Measurements from ENCODE around the gene HOTAIR. TPM values are rescaled to one million over a fixed set of nuclear protein-coding genes. Genes with fewer than 3 reads are reported as not detected.

Gene HOTAIR
- polyA plus RNA-seq, 1 donor from 2014 or later: not detected

GRCh38 chr12:53963434-53964314 is 11.1 kb downstream of the HOTAIR start:
- Mint-ChIP-seq H3K4me1 (peaks cover 12 to 31% (median 13%) of the 10 kb centered on the region in 3 donors), H3K4me3 (peak overlapping the region in 3 of 4 donors; percentile 49 to 63 (median 59)), H3K36me3 (peaks cover 2% of the 10 kb centered on the region), H3K27me3 (peaks cover 90% of the 10 kb centered on the region), H3K9me3 (peaks cover 0 to 11% (median 0%) of the 10 kb centered on the region in 3 donors), H3K27ac (peak overlapping the region in 2 of 3 donors; percentile 48 to 87)

GRCh38 chr12:53963005-53963404 is 11.7 kb downstream of the HOTAIR start:
- peak overlapping the region in 2 of 3 donors; percentile 3 to 87 for H3K27ac Mint-ChIP-seq
- H3K27me3 Mint-ChIP-seq: peaks cover 91% of the 10 kb centered on the region
- H3K4me3 Mint-ChIP-seq: peak overlapping the region in 2 of 4 donors; percentile 46 to 84
- H3K36me3 Mint-ChIP-seq: peaks cover 2% of the 10 kb centered on the region
- H3K9me3 Mint-ChIP-seq: peaks cover 0 to 11% (median 0%) of the 10 kb centered on the region in 3 donors
- H3K4me1 Mint-ChIP-seq: peaks cover 12 to 31% (median 13%) of the 10 kb centered on the region in 3 donors

GRCh38 chr12:53961025-53961761 is 13.6 kb downstream of the HOTAIR start:
- Mint-ChIP-seq H3K27ac (peak overlapping the region; percentile 74 to 87 (median 78)), H3K27me3 (peaks cover 92% of the 10 kb centered on the region), H3K4me3 (peak overlapping the region in 3 of 4 donors; percentile 4 to 46 (median 17)), H3K36me3 (no peaks in the 10 kb centered on the region), H3K4me1 (peaks cover 16 to 26% (median 19%) of the 10 kb centered on the region in 3 donors), H3K9me3 (peaks cover 0 to 14% (median 0%) of the 10 kb centered on the region in 3 donors)

GRCh38 chr12:53960187-53961024 is 14.3 kb downstream of the HOTAIR start:
- H3K4me3 Mint-ChIP-seq: peak overlapping the region in 3 of 4 donors; percentile 4 to 74 (median 17)
- H3K27me3 Mint-ChIP-seq: peaks cover 90% of the 10 kb centered on the region
- H3K27ac Mint-ChIP-seq: peak overlapping the region; percentile 49 to 87 (median 83)
- H3K9me3 Mint-ChIP-seq: peaks cover 0 to 10% (median 0%) of the 10 kb centered on the region in 3 donors
- no peaks in the 10 kb centered on the region for H3K36me3 Mint-ChIP-seq
- peaks cover 15 to 20% (median 18%) of the 10 kb centered on the region in 3 donors for H3K4me1 Mint-ChIP-seq

- peak overlapping the region in 1 of 4 donors; percentile 74 for H3K4me3 Mint-ChIP-seq
- no peaks in the 10 kb centered on the region for H3K36me3 Mint-ChIP-seq
- peak overlapping the region in 2 of 3 donors; percentile 83 to 87 for H3K27ac Mint-ChIP-seq
- H3K4me1 Mint-ChIP-seq: peaks cover 9 to 18% (median 13%) of the 10 kb centered on the region in 3 donors
- H3K27me3 Mint-ChIP-seq: peaks cover 86% of the 10 kb centered on the region
- H3K9me3 Mint-ChIP-seq: peaks cover 0 to 8% (median 0%) of the 10 kb centered on the region in 3 donors
Observed at GRCh38 chr12:53959314-53959713, 15.4 kb downstream of the HOTAIR start.

- Mint-ChIP-seq H3K4me3 (peak overlapping the region in 1 of 4 donors; percentile 4), H3K27me3 (peaks cover 87% of the 10 kb centered on the region)
Observed at GRCh38 chr12:53958128-53958527, 16.6 kb downstream of the HOTAIR start.

GRCh38 chr12:53956914-53957536 is 17.7 kb downstream of the HOTAIR start:
- Mint-ChIP-seq H3K36me3 (peaks cover 2% of the 10 kb centered on the region), H3K27me3 (peaks cover 84% of the 10 kb centered on the region), H3K4me1 (peaks cover 0 to 14% (median 12%) of the 10 kb centered on the region in 3 donors), H3K9me3 (peaks cover 0 to 8% (median 0%) of the 10 kb centered on the region in 3 donors), H3K4me3 (peak overlapping the region in 3 of 4 donors; percentile 55 to 83 (median 79)), H3K27ac (peak overlapping the region; percentile 59 to 87 (median 86))

More at GRCh38 chr12:53958128-53958527, 16.6 kb downstream of the HOTAIR start:
- peak overlapping the region in 2 of 3 donors; percentile 20 to 87 for H3K27ac Mint-ChIP-seq
- peaks cover 2% of the 10 kb centered on the region for H3K36me3 Mint-ChIP-seq
- H3K4me1 Mint-ChIP-seq: peaks cover 4 to 14% (median 12%) of the 10 kb centered on the region in 3 donors
- peaks cover 0 to 8% (median 0%) of the 10 kb centered on the region in 3 donors for H3K9me3 Mint-ChIP-seq

GRCh38 chr12:53956251-53956887 is 18.4 kb downstream of the HOTAIR start:
- Mint-ChIP-seq H3K4me1 (peaks cover 0 to 14% (median 12%) of the 10 kb centered on the region in 3 donors), H3K4me3 (peak overlapping the region in 3 of 4 donors; percentile 37 to 83 (median 79)), H3K36me3 (peaks cover 2% of the 10 kb centered on the region), H3K9me3 (peaks cover 0 to 8% (median 0%) of the 10 kb centered on the region in 3 donors), H3K27ac (peak overlapping the region; percentile 86 to 87 (median 86)), H3K27me3 (peaks cover 83% of the 10 kb centered on the region)

- Mint-ChIP-seq H3K9me3 (peaks cover 0 to 8% (median 0%) of the 10 kb centered on the region in 3 donors), H3K27ac (peak overlapping the region; percentile 51 to 87 (median 86)), H3K4me1 (peaks cover 0 to 15% (median 14%) of the 10 kb centered on the region in 3 donors), H3K36me3 (peaks cover 2% of the 10 kb centered on the region), H3K4me3 (peak overlapping the region; percentile 17 to 79 (median 28)), H3K27me3 (peaks cover 84% of the 10 kb centered on the region)
Observed at GRCh38 chr12:53955776-53956250, 18.9 kb downstream of the HOTAIR start.

GRCh38 chr12:53955036-53955775 is 19.5 kb downstream of the HOTAIR start:
- Mint-ChIP-seq H3K4me3 (peak overlapping the region in 2 of 4 donors; percentile 32 to 92), H3K36me3 (peaks cover 2% of the 10 kb centered on the region), H3K27me3 (peaks cover 83% of the 10 kb centered on the region), H3K27ac (peak overlapping the region; percentile 51 to 87 (median 86)), H3K9me3 (peaks cover 0 to 8% (median 0%) of the 10 kb centered on the region in 3 donors), H3K4me1 (peaks cover 4 to 12% (median 12%) of the 10 kb centered on the region in 3 donors)

- H3K27me3 Mint-ChIP-seq: peaks cover 83% of the 10 kb centered on the region
- peaks cover 2% of the 10 kb centered on the region for H3K36me3 Mint-ChIP-seq
- H3K9me3 Mint-ChIP-seq: peaks cover 0 to 8% (median 0%) of the 10 kb centered on the region in 3 donors
- peak within 1 kb of the TSS; percentile 86 to 95 (median 92) for H3K27ac Mint-ChIP-seq
- peak within 1 kb of the TSS; percentile 25 to 92 (median 69) for H3K4me3 Mint-ChIP-seq
- H3K4me1 Mint-ChIP-seq: peaks cover 5 to 12% (median 12%) of the 10 kb centered on the region in 3 donors
Observed at GRCh38 chr12:53954694-53955035, 20.1 kb downstream of the HOTAIR start, which contains the start of gene HOXC12. HOXC12 (plus strand) TSS chr12:53954903; CDS start chr12:53954930, 27 bp downstream.

Measured in IgD-negative memory B cell (primary cell).